Ishikawa (cell line): ENCODE data around the gene NRXN3.

Experiments used
- CEBPB ChIP-seq: IDR thresholded peaks from 2 replicates; pipeline ENCODE4 v1.6.1; 2012
- CREB1 ChIP-seq: IDR thresholded peaks from 2 replicates; pipeline ENCODE4 v1.6.1; 2012; ENCODE audit warnings: low read depth
- EGR1 ChIP-seq: IDR thresholded peaks from 2 replicates; pipeline ENCODE4 v1.6.1; 2012
- EP300 ChIP-seq: IDR thresholded peaks from 2 replicates; pipeline ENCODE4 v1.6.1; 2012; ENCODE audit warnings: borderline replicate concordance
- FOXM1 ChIP-seq: IDR thresholded peaks from 2 replicates; pipeline ENCODE4 v1.6.1; 2012; ENCODE audit warnings: low read depth, borderline replicate concordance
- NFIC ChIP-seq: IDR thresholded peaks from 2 replicates; pipeline ENCODE4 v1.6.1; 2012
- RAD21 ChIP-seq: IDR thresholded peaks from 2 replicates; pipeline ENCODE4 v1.6.1; 2012; ENCODE audit warnings: low read depth
- REST ChIP-seq: IDR thresholded peaks from 2 replicates; pipeline ENCODE4 v1.6.1; 2012; ENCODE audit warnings: low read depth, mild to moderate bottlenecking
- TAF1 ChIP-seq: IDR thresholded peaks from 2 replicates; pipeline ENCODE4 v1.6.1; 2012; ENCODE audit warnings: low read depth, mild to moderate bottlenecking
- TCF12 ChIP-seq: IDR thresholded peaks from 2 replicates; pipeline ENCODE4 v1.6.1; 2012; ENCODE audit warnings: low read depth
- TEAD4 ChIP-seq: IDR thresholded peaks from 2 replicates; pipeline ENCODE4 v1.6.1; 2012
- USF1 ChIP-seq: IDR thresholded peaks from 2 replicates; pipeline ENCODE4 v1.6.1; 2012
- YY1 ChIP-seq: IDR thresholded peaks from 2 replicates; pipeline ENCODE4 v1.6.1; 2012; ENCODE audit warnings: low read depth
- ZBTB7A ChIP-seq: IDR thresholded peaks from 2 replicates; pipeline ENCODE4 v1.6.1; 2012; ENCODE audit warnings: low read depth
- TF ChIP-seq, protein P1 (sequence below): IDR thresholded peaks from 2 replicates; pipeline ENCODE4 v1.6.1; 2012

The NRXN3 gene

GRCh38 chr14:79630288-79630960 is 1460.3 kb downstream of the NRXN3 start:
- TF ChIP-seq CREB1 (no peak), TEAD4 (no peak), REST (no peak), EP300 (no peak), RAD21 (no peak), USF1 (no peak), ZBTB7A (no peak), EGR1 (no peak), NFIC (no peak), CEBPB (no peak), TAF1 (no peak), TCF12 (no peak), FOXM1 (no peak), YY1 (no peak)
- TF ChIP-seq, protein P1, sequence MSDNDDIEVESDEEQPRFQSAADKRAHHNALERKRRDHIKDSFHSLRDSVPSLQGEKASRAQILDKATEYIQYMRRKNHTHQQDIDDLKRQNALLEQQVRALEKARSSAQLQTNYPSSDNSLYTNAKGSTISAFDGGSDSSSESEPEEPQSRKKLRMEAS, result no peak

GRCh38 chr14:79631276-79631675 is 1461.1 kb downstream of the NRXN3 start:
- TF ChIP-seq USF1, result no peak
- no peak for TF ChIP-seq EP300
- no peak for TF ChIP-seq CEBPB
- no peak for TF ChIP-seq TEAD4
- no peak for TF ChIP-seq CREB1
- TF ChIP-seq FOXM1, result no peak
- no peak for TF ChIP-seq RAD21
- no peak for TF ChIP-seq ZBTB7A
- TF ChIP-seq REST, result no peak
- no peak for TF ChIP-seq TCF12
- TF ChIP-seq YY1, result no peak
- TF ChIP-seq NFIC, result no peak
- TF ChIP-seq TAF1, result no peak

GRCh38 chr14:79638672-79639266 is 1468.6 kb downstream of the NRXN3 start:
- TF ChIP-seq RAD21, result no peak
- no peak for TF ChIP-seq FOXM1
- no peak for TF ChIP-seq TAF1
- no peak for TF ChIP-seq TCF12
- no peak for TF ChIP-seq REST
- TF ChIP-seq NFIC, result no peak
- TF ChIP-seq ZBTB7A, result no peak
- TF ChIP-seq, protein P1, result no peak
- TF ChIP-seq YY1, result no peak
- TF ChIP-seq USF1, result no peak
- no peak for TF ChIP-seq TEAD4
- TF ChIP-seq EP300, result no peak
- no peak for TF ChIP-seq CEBPB
- TF ChIP-seq EGR1, result no peak
- TF ChIP-seq CREB1, result no peak
